ENCODE results near the gene CHST11. TPM values are rescaled to one million over a fixed set of nuclear protein-coding genes. Genes with fewer than 3 reads are reported as not detected.

CHST11 gene
- polyA plus RNA-seq, 1 donor (not counting 4 experiments of a cell fraction or from before 2014, with no cell fraction given), result 11.9 TPM

- H3K27ac ChIP-seq (ENCODE audit: control insufficient read depth, insufficient read depth, low read length), result no peak overlapping the region
- H3K79me2 ChIP-seq (ENCODE audit: control insufficient read depth, insufficient read depth, low read length), result no peaks in the 10 kb centered on the region
- H3K27me3 ChIP-seq (ENCODE audit: control insufficient read depth, extremely low read depth, insufficient read depth, low read length), result peaks cover 2% of the 10 kb centered on the region
- no peak overlapping the region for H3K9ac ChIP-seq (ENCODE audit: control insufficient read depth, extremely low read depth, insufficient read depth, low read length)
- H3K4me3 ChIP-seq (ENCODE audit: control insufficient read depth in 2 of 3, extremely low read depth in 1 of 3, insufficient read depth in 2 of 3, low read depth in 1 of 3, low read length in 3 of 3), result no peak overlapping the region
- TF ChIP-seq EZH2 (IDR thresholded peaks at IDR 0.05; ENCODE audit: low read length) (no peak), CTCF (optimal IDR thresholded peaks at IDR 0.05 in 1 of 3, IDR thresholded peaks at IDR 0.05 in 1 of 3, conservative IDR thresholded peaks at IDR 0.05 in 1 of 3; ENCODE audit: extremely low read depth in 1 of 3, insufficient read depth in 2 of 3, low read length in 3 of 3) (no peak)
- H4K20me1 ChIP-seq (ENCODE audit: control insufficient read depth, extremely low read depth, insufficient read depth, low read length), result no peaks in the 10 kb centered on the region
- no peak overlapping the region for H3K4me2 ChIP-seq (ENCODE audit: control insufficient read depth, extremely low read depth, insufficient read depth, low read depth, low read length)
- no peak for DNase-seq (ENCODE audit: low read depth, low spot score)
- no peaks in the 10 kb centered on the region for H3K36me3 ChIP-seq (ENCODE audit: control insufficient read depth in 2 of 2, extremely low read depth in 1 of 2, insufficient read depth in 2 of 2, low read length in 2 of 2)
- H3K4me1 ChIP-seq (ENCODE audit: control insufficient read depth, extremely low read depth, insufficient read depth, low read length), result peaks cover 4% of the 10 kb centered on the region
- H3K9me1 ChIP-seq (ENCODE audit: control insufficient read depth, extremely low read depth, insufficient read depth, low read length), result no peaks in the 10 kb centered on the region
- dilution Hi-C loops (cut with MboI; ENCODE audit: extremely low pct_ligation_motif_present, low sequenced_read_pairs), result no loop called here
- no peaks in the 10 kb centered on the region for H3K9me3 ChIP-seq (ENCODE audit: control insufficient read depth, low read depth, low read length)
- FAIRE-seq, result no peak
- H2AFZ ChIP-seq (ENCODE audit: control insufficient read depth, low read length), result no peak overlapping the region
Measured at GRCh38 chr12:104407922-104408321, 48.8 kb upstream of the CHST11 start.

- Histone ChIP-seq H3K9me3 (ENCODE audit: control insufficient read depth, low read depth, low read length) (no peaks in the 10 kb centered on the region), H3K4me1 (ENCODE audit: control insufficient read depth, extremely low read depth, insufficient read depth, low read length) (peaks cover 9% of the 10 kb centered on the region), H3K9ac (ENCODE audit: control insufficient read depth, extremely low read depth, insufficient read depth, low read length) (no peak overlapping the region), H3K9me1 (ENCODE audit: control insufficient read depth, extremely low read depth, insufficient read depth, low read length) (no peaks in the 10 kb centered on the region), H3K27me3 (ENCODE audit: control insufficient read depth, extremely low read depth, insufficient read depth, low read length) (peaks cover 2% of the 10 kb centered on the region), H3K36me3 (ENCODE audit: control insufficient read depth in 2 of 2, extremely low read depth in 1 of 2, insufficient read depth in 2 of 2, low read length in 2 of 2) (no peaks in the 10 kb centered on the region), H3K4me3 (ENCODE audit: control insufficient read depth in 2 of 3, extremely low read depth in 1 of 3, insufficient read depth in 2 of 3, low read depth in 1 of 3, low read length in 3 of 3) (no peak overlapping the region), H2AFZ (ENCODE audit: control insufficient read depth, low read length) (no peak overlapping the region), H3K27ac (ENCODE audit: control insufficient read depth, insufficient read depth, low read length) (no peak overlapping the region), H4K20me1 (ENCODE audit: control insufficient read depth, extremely low read depth, insufficient read depth, low read length) (no peaks in the 10 kb centered on the region), H3K79me2 (ENCODE audit: control insufficient read depth, insufficient read depth, low read length) (no peaks in the 10 kb centered on the region), H3K4me2 (ENCODE audit: control insufficient read depth, extremely low read depth, insufficient read depth, low read depth, low read length) (no peak overlapping the region)
- no peak for DNase-seq (ENCODE audit: low read depth, low spot score)
- dilution Hi-C loops (cut with MboI; ENCODE audit: extremely low pct_ligation_motif_present, low sequenced_read_pairs), result no loop called here
- FAIRE-seq, result no peak
- TF ChIP-seq CTCF (optimal IDR thresholded peaks at IDR 0.05 in 1 of 3, IDR thresholded peaks at IDR 0.05 in 1 of 3, conservative IDR thresholded peaks at IDR 0.05 in 1 of 3; ENCODE audit: extremely low read depth in 1 of 3, insufficient read depth in 2 of 3, low read length in 3 of 3) (no peak), EZH2 (IDR thresholded peaks at IDR 0.05; ENCODE audit: low read length) (no peak)
Measured at GRCh38 chr12:104410326-104410725, 46.4 kb upstream of the CHST11 start.
